Nephron (organoid): ENCODE results near the gene PEPD.

ENCODE experiments used
- H3K27ac Mint-ChIP-seq, 3 experiments: 2 replicates each; pipeline ENCODE4 v1.8.0; 2020; ENCODE audit warnings: mixed read lengths in 3 of 3, mild to moderate bottlenecking in 2 of 3, moderate library complexity in 1 of 3
- H3K27me3 Mint-ChIP-seq: 2 replicates; pipeline ENCODE4 v1.8.0; 2021; ENCODE audit warnings: low read depth, mild to moderate bottlenecking, moderate library complexity, mixed read lengths
- H3K36me3 Mint-ChIP-seq: 2 replicates; pipeline ENCODE4 v1.8.0; 2020; ENCODE audit warnings: low read depth, mixed read lengths
- H3K4me1 Mint-ChIP-seq: 2 replicates; pipeline ENCODE4 v1.8.0; 2020; ENCODE audit warnings: mixed read lengths
- H3K4me3 Mint-ChIP-seq, 3 experiments: 2 replicates each; pipeline ENCODE4 v1.8.0; 2020; ENCODE audit warnings: mild to moderate bottlenecking in 3 of 3, mixed read lengths in 3 of 3, moderate library complexity in 2 of 3
- H3K9me3 Mint-ChIP-seq: 2 replicates; pipeline ENCODE4 v1.8.0; 2020; ENCODE audit warnings: mixed read lengths
- CTCF ChIP-seq, 3 experiments: fragments of 200-600 bp; sonication (generic); IDR thresholded peaks; one replicate each; pipeline ENCODE4 v1.5.0; 2021; ENCODE audit warnings: antibody characterized with exemption in 3 of 3; ENCODE audit not compliant: unreplicated experiment in 3 of 3

Gene PEPD

GRCh38 chr19:33464733-33465115, 56.9 kb downstream of the PEPD start:
- Mint-ChIP-seq H3K4me3 (no peak overlapping the region), H3K27me3 (peaks cover 5% of the 10 kb centered on the region), H3K36me3 (no peaks in the 10 kb centered on the region), H3K27ac (no peak overlapping the region), H3K9me3 (no peaks in the 10 kb centered on the region), H3K4me1 (peaks cover 17% of the 10 kb centered on the region)
- TF ChIP-seq CTCF (IDR thresholded peaks at IDR 0.05; ENCODE audit: unreplicated experiment in 3 of 3): no peak

- Mint-ChIP-seq H3K27ac (no peak overlapping the region), H3K36me3 (no peaks in the 10 kb centered on the region), H3K4me3 (no peak overlapping the region), H3K27me3 (peaks cover 5% of the 10 kb centered on the region), H3K9me3 (no peaks in the 10 kb centered on the region), H3K4me1 (peaks cover 17% of the 10 kb centered on the region)
- no peak for TF ChIP-seq CTCF (IDR thresholded peaks at IDR 0.05; ENCODE audit: unreplicated experiment in 3 of 3)
Observed at GRCh38 chr19:33464010-33464732, 57.4 kb downstream of the PEPD start.

DNA sequence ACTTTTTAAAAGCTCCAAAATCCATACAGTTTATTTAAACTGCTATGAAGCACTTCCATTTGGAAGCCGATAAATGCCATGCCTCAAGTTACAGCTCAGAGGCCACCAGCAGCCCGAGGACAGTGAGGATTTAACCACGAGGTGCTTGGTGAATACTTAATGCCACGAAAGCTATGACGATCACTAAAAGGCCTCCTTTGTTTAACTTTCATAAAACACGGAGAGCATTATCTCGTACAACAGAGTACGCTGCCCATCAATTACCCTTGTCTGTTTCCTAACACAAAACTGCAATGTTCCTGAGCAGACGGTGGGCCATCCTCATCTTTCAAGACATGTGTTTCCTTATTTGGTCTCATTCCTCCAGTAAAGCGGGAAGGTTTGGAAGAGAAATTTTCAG, 58.4 kb downstream of the PEPD start:
- Mint-ChIP-seq H3K27me3 (peaks cover 5% of the 10 kb centered on the region), H3K27ac (no peak overlapping the region), H3K9me3 (no peaks in the 10 kb centered on the region), H3K4me3 (no peak overlapping the region), H3K36me3 (no peaks in the 10 kb centered on the region), H3K4me1 (peaks cover 17% of the 10 kb centered on the region)
- TF ChIP-seq CTCF (IDR thresholded peaks at IDR 0.05; ENCODE audit: unreplicated experiment in 3 of 3): no peak

DNA sequence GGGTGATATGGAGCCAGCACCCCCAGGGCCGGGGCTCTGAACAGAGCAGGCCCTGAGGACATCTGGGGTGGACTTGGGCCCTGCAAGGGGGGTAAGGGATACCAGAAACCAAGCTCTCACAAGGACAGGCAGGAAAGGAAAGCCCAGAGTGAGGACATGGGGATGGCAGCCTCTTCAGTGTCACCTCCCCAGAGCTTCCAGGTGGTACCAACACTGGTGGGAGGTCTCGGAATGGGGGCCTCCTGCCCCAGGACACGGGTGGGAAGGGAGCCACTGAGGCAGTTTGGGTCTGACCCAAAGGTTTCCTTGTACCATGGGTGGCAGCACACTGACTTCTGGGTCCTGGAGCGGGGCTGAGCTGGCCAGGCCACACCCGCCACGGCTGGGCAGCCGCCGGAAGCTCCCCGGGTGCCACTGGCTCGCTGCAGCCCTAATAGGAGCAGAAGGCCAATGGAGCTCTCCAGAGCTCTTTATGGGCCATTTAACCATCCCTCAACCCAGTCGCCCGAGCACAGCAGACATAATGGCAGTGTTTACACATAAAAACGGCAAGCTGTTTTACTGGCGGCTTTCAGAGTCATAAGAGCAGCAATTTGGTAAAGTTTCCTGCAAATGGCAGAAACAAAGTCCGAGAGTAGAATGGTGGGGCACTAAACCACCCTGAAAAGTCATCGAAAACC, 59.3 kb downstream of the PEPD start:
- H3K27ac Mint-ChIP-seq: no peak overlapping the region
- H3K9me3 Mint-ChIP-seq: no peaks in the 10 kb centered on the region
- H3K4me3 Mint-ChIP-seq: no peak overlapping the region
- H3K27me3 Mint-ChIP-seq: peaks cover 5% of the 10 kb centered on the region
- no peaks in the 10 kb centered on the region for H3K36me3 Mint-ChIP-seq
- peaks cover 13% of the 10 kb centered on the region for H3K4me1 Mint-ChIP-seq
- no peak for TF ChIP-seq CTCF (IDR thresholded peaks at IDR 0.05; ENCODE audit: unreplicated experiment in 3 of 3)

GRCh38 chr19:33461256-33462111, 60.1 kb downstream of the PEPD start:
- no peak for TF ChIP-seq CTCF (IDR thresholded peaks at IDR 0.05; ENCODE audit: unreplicated experiment in 3 of 3)
- Mint-ChIP-seq H3K27me3 (peaks cover 5% of the 10 kb centered on the region), H3K9me3 (no peaks in the 10 kb centered on the region), H3K4me1 (peaks cover 13% of the 10 kb centered on the region), H3K36me3 (no peaks in the 10 kb centered on the region), H3K4me3 (no peak overlapping the region), H3K27ac (no peak overlapping the region)
